ENCODE measurements around the gene ENTPD2.

- TF ChIP-seq POLR2A (IDR thresholded peaks at IDR 0.05) = no peak
- no peak for TF ChIP-seq CTCF (IDR thresholded peaks at IDR 0.05)
Observed at GRCh38 chr9:137044037-137044436, 9.8 kb downstream of the ENTPD2 start.
